PFSK-1 (cell line): ENCODE measurements around the gene BCL11B.

Experiments used
- FOXP2 ChIP-seq: optimal IDR thresholded peaks from 2 replicates; pipeline ENCODE3; 2011; ENCODE audit warnings: borderline replicate concordance, control low read depth, inconsistent platforms; ENCODE audit not compliant: insufficient read depth; ENCODE audit errors: extremely low read length, extremely low read depth
- POLR2AphosphoS5 ChIP-seq: IDR thresholded peaks from 2 replicates; pipeline ENCODE4 v1.6.1; 2012; ENCODE audit warnings: low read depth, mild to moderate bottlenecking, control low read depth, low read length, moderate library complexity
- SIN3A ChIP-seq: IDR thresholded peaks from 2 replicates; pipeline ENCODE4 v1.6.1; 2012; ENCODE audit warnings: mild to moderate bottlenecking, low read length, moderate library complexity, borderline replicate concordance; ENCODE audit not compliant: insufficient read depth
- TAF1 ChIP-seq: IDR thresholded peaks from 2 replicates; pipeline ENCODE4 v1.6.1; 2012; ENCODE audit warnings: low read length, control low read depth, borderline replicate concordance; ENCODE audit not compliant: insufficient read depth
- TF ChIP-seq, protein P1 (sequence below), 2 experiments: IDR thresholded peaks; 2 replicates each; pipeline versions ENCODE4 v1.6.1 to v1.8.0; 2011 to 2012; ENCODE audit warnings: low read depth in 2 of 2, low read length in 2 of 2, control low read depth in 1 of 2, inconsistent platforms in 1 of 2, mild to moderate bottlenecking in 1 of 2, moderate library complexity in 1 of 2; ENCODE audit not compliant: insufficient read depth in 1 of 2

- TF ChIP-seq TAF1 (no peak), POLR2AphosphoS5 (no peak), SIN3A (no peak), FOXP2 (no peak)
- TF ChIP-seq, protein P1, sequence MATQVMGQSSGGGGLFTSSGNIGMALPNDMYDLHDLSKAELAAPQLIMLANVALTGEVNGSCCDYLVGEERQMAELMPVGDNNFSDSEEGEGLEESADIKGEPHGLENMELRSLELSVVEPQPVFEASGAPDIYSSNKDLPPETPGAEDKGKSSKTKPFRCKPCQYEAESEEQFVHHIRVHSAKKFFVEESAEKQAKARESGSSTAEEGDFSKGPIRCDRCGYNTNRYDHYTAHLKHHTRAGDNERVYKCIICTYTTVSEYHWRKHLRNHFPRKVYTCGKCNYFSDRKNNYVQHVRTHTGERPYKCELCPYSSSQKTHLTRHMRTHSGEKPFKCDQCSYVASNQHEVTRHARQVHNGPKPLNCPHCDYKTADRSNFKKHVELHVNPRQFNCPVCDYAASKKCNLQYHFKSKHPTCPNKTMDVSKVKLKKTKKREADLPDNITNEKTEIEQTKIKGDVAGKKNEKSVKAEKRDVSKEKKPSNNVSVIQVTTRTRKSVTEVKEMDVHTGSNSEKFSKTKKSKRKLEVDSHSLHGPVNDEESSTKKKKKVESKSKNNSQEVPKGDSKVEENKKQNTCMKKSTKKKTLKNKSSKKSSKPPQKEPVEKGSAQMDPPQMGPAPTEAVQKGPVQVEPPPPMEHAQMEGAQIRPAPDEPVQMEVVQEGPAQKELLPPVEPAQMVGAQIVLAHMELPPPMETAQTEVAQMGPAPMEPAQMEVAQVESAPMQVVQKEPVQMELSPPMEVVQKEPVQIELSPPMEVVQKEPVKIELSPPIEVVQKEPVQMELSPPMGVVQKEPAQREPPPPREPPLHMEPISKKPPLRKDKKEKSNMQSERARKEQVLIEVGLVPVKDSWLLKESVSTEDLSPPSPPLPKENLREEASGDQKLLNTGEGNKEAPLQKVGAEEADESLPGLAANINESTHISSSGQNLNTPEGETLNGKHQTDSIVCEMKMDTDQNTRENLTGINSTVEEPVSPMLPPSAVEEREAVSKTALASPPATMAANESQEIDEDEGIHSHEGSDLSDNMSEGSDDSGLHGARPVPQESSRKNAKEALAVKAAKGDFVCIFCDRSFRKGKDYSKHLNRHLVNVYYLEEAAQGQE (IDR thresholded peaks at IDR 0.05; ENCODE audit: insufficient read depth in 1 of 2, low read depth in 2 of 2, low read length in 2 of 2), result no peak
Measured at GRCh38 chr14:99318959-99319295, 46.9 kb upstream of the BCL11B start.
